GM21526 (cell line): Measurements from ENCODE around the gene HIRA.

ENCODE experiments used
- ATAC-seq: cut with Tn5 transposase; IDR thresholded peaks from one replicate; pipeline ENCODE4 v1.9.1; 2021; ENCODE audit warnings: moderate library complexity; ENCODE audit not compliant: unreplicated experiment, low FRiP score

HIRA gene

GRCh38 chr22:19290400-19291217 is 140.9 kb downstream of the HIRA start:
- no peak for ATAC-seq

- ATAC-seq: no peak
These were observed 141.9 kb downstream of the HIRA start for GRCh38 chr22:19289475-19290161.

- ATAC-seq: no peak
These were observed 143.6 kb downstream of the HIRA start for GRCh38 chr22:19287889-19288288.

- ATAC-seq: no peak
These were observed 144.3 kb downstream of the HIRA start for GRCh38 chr22:19287076-19287707.

GRCh38 chr22:19285831-19286230 is 145.7 kb downstream of the HIRA start:
- no peak for ATAC-seq
